Cerebellar cortex (tissue), 1 donor: Measurements from ENCODE around the gene G0S2.

Source experiments
- DNase-seq: peaks from one replicate; pipeline ENCODE4 v3.0.0-alpha.2; 2015; ENCODE audit warnings: low spot score

The G0S2 gene

DNA sequence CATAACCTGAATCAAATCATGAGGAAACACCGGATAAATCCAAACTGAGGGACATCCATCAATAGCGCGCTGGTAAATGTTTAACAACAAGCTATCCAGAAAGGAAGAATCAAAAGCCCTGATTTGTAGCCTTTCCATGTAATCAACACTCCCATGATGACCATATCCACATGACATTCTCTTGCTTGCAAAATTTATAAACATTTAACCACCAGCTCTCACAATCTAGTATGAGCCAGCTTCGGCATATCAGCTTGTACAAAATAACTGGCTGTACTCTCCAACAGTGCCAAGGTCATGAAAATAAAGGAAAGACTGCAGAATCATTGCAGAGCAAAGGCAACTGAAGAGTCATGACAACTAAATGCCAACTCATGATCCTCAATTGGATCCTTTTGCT is 45.1 kb downstream of the G0S2 start:
- DNase-seq = no peak

DNA sequence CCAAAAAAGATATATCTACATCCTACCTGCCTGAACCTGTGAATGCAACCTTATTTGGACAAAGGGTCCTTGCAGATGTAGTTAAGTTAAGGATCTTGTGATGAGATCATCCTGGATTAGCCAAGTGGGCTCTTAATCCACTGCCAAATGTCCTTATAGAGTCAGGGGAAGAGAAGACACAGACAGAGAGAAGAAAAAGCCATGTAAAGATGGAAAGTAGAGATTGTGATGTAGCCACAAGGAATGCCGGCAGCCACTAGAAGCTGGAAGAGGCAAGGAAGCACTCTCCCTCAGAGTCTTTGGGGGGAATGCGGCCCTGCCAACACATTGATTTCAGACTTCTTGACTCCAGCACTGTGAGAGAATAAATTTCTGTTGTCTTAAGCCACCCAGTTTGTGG is 45.6 kb downstream of the G0S2 start:
- DNase-seq = no peak

- DNase-seq = no peak
Observed at GRCh38 chr1:209721323-209721722, 46.1 kb downstream of the G0S2 start.

GRCh38 chr1:209723265-209723664 is 48.1 kb downstream of the G0S2 start:
- no peak for DNase-seq

- no peak for DNase-seq
Observed at GRCh38 chr1:209723756-209724693, 48.8 kb downstream of the G0S2 start.
